Activated CD4-positive, alpha-beta memory T cell treated with anti-CD3 and anti-CD28 coated beads for 36 hours (primary cell): ENCODE results near the gene FMO4. TPM values are rescaled to one million over a fixed set of nuclear protein-coding genes. Genes with fewer than 3 reads are reported as not detected.
"Not testable (repeated sequence)": the region's sequence is repeated elsewhere in the genome, so short reads cannot be mapped to it uniquely, and the experiment has no call there.

Experiments
- CTCF ChIA-PET: fragments of 350-600 bp; sonication (Branson Sonifier 250); formaldehyde crosslinking; loops from one replicate; lab custom pipeline; 2021; ENCODE audit warnings: antibody characterized with exemption, inconsistent platforms; lab: Charles Lee
- POLR2A ChIA-PET: fragments of 350-600 bp; sonication (Branson Sonifier 250); formaldehyde crosslinking; loops from one replicate; lab custom pipeline; 2021; ENCODE audit warnings: antibody characterized with exemption; lab: Charles Lee
- DNase-seq: peaks from one replicate; pipeline ENCODE4 v3.0.0-alpha.2; 2020
- H3K27ac Mint-ChIP-seq: one replicate; pipeline ENCODE4 v1.8.0; 2021; ENCODE audit warnings: mixed read lengths
- H3K27me3 Mint-ChIP-seq: one replicate; pipeline ENCODE4 v1.8.0; 2021; ENCODE audit warnings: mixed read lengths
- H3K36me3 Mint-ChIP-seq: one replicate; pipeline ENCODE4 v1.8.0; 2021; ENCODE audit warnings: mixed read lengths
- H3K4me1 Mint-ChIP-seq: one replicate; pipeline ENCODE4 v1.8.0; 2021; ENCODE audit warnings: low read depth, mixed read lengths
- H3K4me3 Mint-ChIP-seq: one replicate; pipeline ENCODE4 v1.8.0; 2021; ENCODE audit warnings: mild to moderate bottlenecking, mixed read lengths
- H3K9me3 Mint-ChIP-seq: one replicate; pipeline ENCODE4 v1.8.0; 2021; ENCODE audit warnings: mixed read lengths
- intact Hi-C: fragments of 100-400 bp; cut with micrococcal nuclease; formaldehyde crosslinking; loops from one replicate; pipeline ENCODE4 v1.15.1; 2023
- total RNA-seq, 2 experiments: library from RNA; stranded (reverse); gene quantifications; one replicate each; pipeline ENCODE4 v1.2.3, GENCODE V29; 2021

Gene FMO4
- total RNA-seq, 2 experiments from 2014 or later = 1.4 to 1.9 TPM

- H3K27me3 Mint-ChIP-seq = peaks cover 13% of the 10 kb centered on the region
- intact Hi-C loops, H3K36me3 Mint-ChIP-seq, H3K4me3 Mint-ChIP-seq, CTCF ChIA-PET, H3K4me1 Mint-ChIP-seq, POLR2A ChIA-PET, H3K27ac Mint-ChIP-seq, DNase-seq: not testable (repeated sequence)
- H3K9me3 Mint-ChIP-seq = peaks cover 12% of the 10 kb centered on the region
These were observed 18.6 kb upstream of the FMO4 start for GRCh38 chr1:171295383-171295782.

- DNase-seq = no peak
- POLR2A ChIA-PET = interaction anchor here (0.6 kb wide), 1 partner anchor 1427 kb away, joined by 5 read pairs; no protein-coding TSS in a partner anchor
- H3K4me3 Mint-ChIP-seq = no peak overlapping the region
- H3K9me3 Mint-ChIP-seq = peaks cover 14% of the 10 kb centered on the region
- intact Hi-C loops = no loop called here
- H3K4me1 Mint-ChIP-seq = no peaks in the 10 kb centered on the region
- H3K27ac Mint-ChIP-seq = no peak overlapping the region
- H3K27me3 Mint-ChIP-seq = peaks cover 13% of the 10 kb centered on the region
- CTCF ChIA-PET = no interaction called here
- peaks cover 2% of the 10 kb centered on the region for H3K36me3 Mint-ChIP-seq
These were observed 18.2 kb upstream of the FMO4 start for GRCh38 chr1:171295821-171296220.

- Mint-ChIP-seq H3K9me3 (peaks cover 24% of the 10 kb centered on the region), H3K4me3 (no peak overlapping the region), H3K27ac (no peak overlapping the region), H3K36me3 (peaks cover 11% of the 10 kb centered on the region), H3K27me3 (peaks cover 22% of the 10 kb centered on the region), H3K4me1 (no peaks in the 10 kb centered on the region)
- intact Hi-C loops = no loop called here
- POLR2A ChIA-PET = no interaction called here
- no peak for DNase-seq
- CTCF ChIA-PET = no interaction called here
These were observed 17.1 kb upstream of the FMO4 start for GRCh38 chr1:171296897-171297296.

GRCh38 chr1:171298696-171299095 lies 15.3 kb upstream of the FMO4 start:
- H3K4me3 Mint-ChIP-seq = no peak overlapping the region
- no peak overlapping the region for H3K27ac Mint-ChIP-seq
- peaks cover 31% of the 10 kb centered on the region for H3K9me3 Mint-ChIP-seq
- POLR2A ChIA-PET = no interaction called here
- peaks cover 16% of the 10 kb centered on the region for H3K36me3 Mint-ChIP-seq
- no peak for DNase-seq
- peaks cover 28% of the 10 kb centered on the region for H3K27me3 Mint-ChIP-seq
- intact Hi-C loops = no loop called here
- no peaks in the 10 kb centered on the region for H3K4me1 Mint-ChIP-seq
- CTCF ChIA-PET = no interaction called here

GRCh38 chr1:171299342-171299741 lies 14.6 kb upstream of the FMO4 start:
- no peak for DNase-seq
- H3K9me3 Mint-ChIP-seq = peaks cover 31% of the 10 kb centered on the region
- H3K27me3 Mint-ChIP-seq = peaks cover 25% of the 10 kb centered on the region
- intact Hi-C loops = no loop called here
- ChIA-PET POLR2A (no interaction called here), CTCF (no interaction called here)
- peaks cover 16% of the 10 kb centered on the region for H3K36me3 Mint-ChIP-seq
- no peak overlapping the region for H3K4me3 Mint-ChIP-seq
- H3K27ac Mint-ChIP-seq = no peak overlapping the region
- no peaks in the 10 kb centered on the region for H3K4me1 Mint-ChIP-seq

GRCh38 chr1:171300401-171300800 lies 13.6 kb upstream of the FMO4 start:
- Mint-ChIP-seq H3K4me3 (no peak overlapping the region), H3K36me3 (peaks cover 16% of the 10 kb centered on the region), H3K27me3 (peaks cover 19% of the 10 kb centered on the region), H3K9me3 (peaks cover 31% of the 10 kb centered on the region), H3K27ac (no peak overlapping the region), H3K4me1 (no peaks in the 10 kb centered on the region)
- ChIA-PET CTCF (interaction anchor here (0.8 kb wide), 1 partner anchor 55 kb away, joined by 3 read pairs; no protein-coding TSS in a partner anchor), POLR2A (no interaction called here)
- intact Hi-C loops = no loop called here
- no peak for DNase-seq

- Mint-ChIP-seq H3K4me3 (no peak overlapping the region), H3K4me1 (peaks cover 15% of the 10 kb centered on the region), H3K27me3 (no peaks in the 10 kb centered on the region), H3K27ac (no peak overlapping the region), H3K36me3 (no peaks in the 10 kb centered on the region), H3K9me3 (no peaks in the 10 kb centered on the region)
- POLR2A ChIA-PET = no interaction called here
- CTCF ChIA-PET = no interaction called here
- intact Hi-C loops = loop anchor here (5.0 to 10.0 kb wide), 4 partner anchors 112 to 1943 kb away; partner anchors contain the start of genes BLZF1, GORAB, NME7 and PRRC2C
- DNase-seq = no peak
These were observed 3.3 kb upstream of the FMO4 start for GRCh38 chr1:171310661-171311087.

GRCh38 chr1:171311771-171312558 lies 2.0 kb upstream of the FMO4 start:
- peaks cover 17% of the 10 kb centered on the region for H3K4me1 Mint-ChIP-seq
- ChIA-PET POLR2A (no interaction called here), CTCF (interaction anchor here (0.6 to 3.2 kb wide), 6 partner anchors 60 to 623 kb away, joined by 3 to 96 read pairs (median 18); no protein-coding TSS in a partner anchor)
- H3K4me3 Mint-ChIP-seq = no peak overlapping the region
- H3K36me3 Mint-ChIP-seq = no peaks in the 10 kb centered on the region
- DNase-seq = no peak
- H3K27ac Mint-ChIP-seq = no peak overlapping the region
- H3K9me3 Mint-ChIP-seq = no peaks in the 10 kb centered on the region
- no peaks in the 10 kb centered on the region for H3K27me3 Mint-ChIP-seq
- intact Hi-C loops = loop anchor here (2.0 to 10.0 kb wide), 5 partner anchors 110 to 1945 kb away; partner anchors contain the start of genes BLZF1, GORAB, NME7 and PRRC2C

- H3K4me1 Mint-ChIP-seq = peaks cover 17% of the 10 kb centered on the region
These were observed 606 bp upstream of the FMO4 start for GRCh38 chr1:171313319-171313834.

GRCh38 chr1:171329251-171329650 lies 15.3 kb downstream of the FMO4 start:
- ChIA-PET POLR2A (no interaction called here), CTCF (interaction anchor here (0.6 kb wide), 1 partner anchor 41 kb away, joined by 3 read pairs; no protein-coding TSS in a partner anchor)
- DNase-seq = no peak
- Mint-ChIP-seq H3K9me3 (no peaks in the 10 kb centered on the region), H3K4me3 (no peak overlapping the region), H3K4me1 (no peaks in the 10 kb centered on the region), H3K27ac (no peak overlapping the region), H3K36me3 (no peaks in the 10 kb centered on the region), H3K27me3 (no peaks in the 10 kb centered on the region)
- intact Hi-C loops = no loop called here

More at GRCh38 chr1:171313319-171313834, 606 bp upstream of the FMO4 start:
- ChIA-PET CTCF (interaction anchor here (0.6 to 3.2 kb wide), 38 partner anchors 9 to 670 kb away, joined by 3 to 96 read pairs (median 4); partner anchors contain the start of genes FMO1 and PRRC2C), POLR2A (no interaction called here)
- Mint-ChIP-seq H3K4me3 (peak overlapping the region; percentile 17), H3K36me3 (peaks cover 5% of the 10 kb centered on the region), H3K27ac (no peak overlapping the region), H3K9me3 (no peaks in the 10 kb centered on the region), H3K27me3 (no peaks in the 10 kb centered on the region)
- no peak for DNase-seq
- intact Hi-C loops = loop anchor here (1.0 to 10.0 kb wide), 7 partner anchors 68 to 1946 kb away; partner anchors contain the start of genes BLZF1, GORAB, NME7 and PRRC2C

- intact Hi-C loops = no loop called here
- H3K27me3 Mint-ChIP-seq = no peaks in the 10 kb centered on the region
- no peaks in the 10 kb centered on the region for H3K9me3 Mint-ChIP-seq
- H3K4me1 Mint-ChIP-seq = no peaks in the 10 kb centered on the region
- H3K27ac Mint-ChIP-seq = no peak overlapping the region
- no peak for DNase-seq
- no peak overlapping the region for H3K4me3 Mint-ChIP-seq
- H3K36me3 Mint-ChIP-seq = peaks cover 4% of the 10 kb centered on the region
- ChIA-PET POLR2A (no interaction called here), CTCF (interaction anchor here (2.2 kb wide), 1 partner anchor 21 kb away, joined by 7 read pairs; the partner anchor contains the start of gene FMO4)
These were observed 20.1 kb downstream of the FMO4 start for GRCh38 chr1:171334024-171334640.

GRCh38 chr1:171335964-171336363 lies 22.0 kb downstream of the FMO4 start:
- POLR2A ChIA-PET = no interaction called here
- Mint-ChIP-seq H3K27me3 (no peaks in the 10 kb centered on the region), H3K9me3 (no peaks in the 10 kb centered on the region), H3K4me3 (no peak overlapping the region), H3K27ac (no peak overlapping the region), H3K36me3 (peaks cover 4% of the 10 kb centered on the region), H3K4me1 (no peaks in the 10 kb centered on the region)
- CTCF ChIA-PET = interaction anchor here (2.2 kb wide), 1 partner anchor 22 kb away, joined by 7 read pairs; the partner anchor contains the start of gene FMO4
- intact Hi-C loops = no loop called here
- no peak for DNase-seq
